Bronchial epithelial cell (primary cell): ENCODE results near the gene MATK. TPM values are rescaled to one million over a fixed set of nuclear protein-coding genes. Genes with fewer than 3 reads are reported as not detected.

Experiments
- DNase-seq: peaks from one replicate; pipeline ENCODE4 v3.0.0-alpha.2; 2010; ENCODE audit warnings: low read depth
- FAIRE-seq: peaks from 2 replicates; lab custom pipeline; 2011; peaks lifted over from hg19 to GRCh38; lab: Jason Lieb, UNC
- H3K27me3 ChIP-seq: 2 replicates; pipeline ENCODE4 v1.5.1; 2011; ENCODE audit warnings: low read length; ENCODE audit not compliant: control insufficient read depth, insufficient read depth
- H3K36me3 ChIP-seq: 2 replicates; pipeline ENCODE4 v1.5.1; 2011; ENCODE audit warnings: low read length; ENCODE audit not compliant: control insufficient read depth, insufficient read depth
- H3K4me3 ChIP-seq: 2 replicates; pipeline ENCODE4 v1.5.1; 2011; ENCODE audit warnings: mild to moderate bottlenecking, low read depth, low read length, control low read depth
- CTCF ChIP-seq: IDR thresholded peaks from 2 replicates; pipeline ENCODE4 v1.5.1; 2011; ENCODE audit warnings: mild to moderate bottlenecking, moderate library complexity, low read length, control low read depth, inconsistent platforms; ENCODE audit not compliant: insufficient read depth, severe bottlenecking
- total RNA-seq: library from RNA; depleted of rRNA; stranded (reverse); fragments of >200 nt; gene quantifications from 2 replicates; pipeline ENCODE4 v1.2.1, GENCODE V29; 2014

Gene MATK
- total RNA-seq, 1 donor from 2014 or later, result not detected

GRCh38 chr19:3788996-3789778 lies 3.0 kb upstream of the MATK start:
- TF ChIP-seq CTCF, result no peak
- H3K4me3 ChIP-seq, result no peak overlapping the region
- no peak for FAIRE-seq
- no peak for DNase-seq
- H3K27me3 ChIP-seq, result peaks cover 2% of the 10 kb centered on the region
- no peaks in the 10 kb centered on the region for H3K36me3 ChIP-seq

- TF ChIP-seq CTCF, result no peak
- Histone ChIP-seq H3K27me3 (peaks cover 2% of the 10 kb centered on the region), H3K36me3 (no peaks in the 10 kb centered on the region), H3K4me3 (no peak overlapping the region)
- FAIRE-seq (no peak), DNase-seq (no peak)
These were observed 687 bp downstream of the MATK start for GRCh38 chr19:3785451-3785937.

DNA sequence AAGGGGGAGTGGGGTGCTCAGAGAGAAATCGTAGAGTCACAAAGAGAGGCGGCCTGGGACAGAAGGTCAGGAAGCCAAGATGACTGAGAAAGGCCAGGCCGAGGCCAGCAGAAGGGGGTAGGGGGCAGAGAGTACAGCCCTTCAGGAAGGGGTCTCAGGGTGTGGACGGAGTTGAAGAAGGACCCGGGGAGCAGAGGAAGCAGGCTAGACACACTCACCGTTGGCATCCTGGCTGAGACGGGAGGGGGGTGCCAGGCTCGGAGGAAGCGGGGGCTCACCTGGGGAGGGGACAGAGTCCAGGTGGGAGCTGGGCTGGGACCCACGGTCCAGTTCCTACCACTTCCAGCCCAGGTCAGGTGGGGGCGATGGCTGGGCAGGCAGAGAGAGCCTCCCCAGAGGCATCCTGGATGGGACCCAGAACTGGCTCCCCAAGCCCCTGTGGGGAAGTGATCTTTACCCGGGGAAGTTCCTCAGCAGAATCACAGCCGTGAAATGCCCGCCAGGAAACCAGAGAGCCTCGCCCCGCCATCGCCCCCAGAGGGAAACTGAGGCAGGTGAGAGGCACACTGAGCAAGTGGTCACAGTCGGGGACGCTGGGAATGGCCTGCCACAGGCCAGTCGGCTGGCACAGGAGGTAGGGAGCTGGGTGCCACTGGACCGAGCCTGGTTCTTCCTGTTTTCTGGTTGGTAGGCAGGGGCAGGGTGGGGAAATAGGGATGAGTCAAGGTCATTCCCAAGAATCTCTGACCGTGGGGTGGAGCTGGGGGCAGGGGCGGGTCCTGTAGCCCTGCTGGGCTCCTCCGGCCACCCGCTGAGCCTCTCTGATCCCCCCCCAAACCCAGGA lies 1.4 kb downstream of the MATK start:
- H3K4me3 ChIP-seq, result no peak overlapping the region
- H3K36me3 ChIP-seq, result no peaks in the 10 kb centered on the region
- FAIRE-seq (no peak), DNase-seq (no peak)
- TF ChIP-seq CTCF, result no peak
- H3K27me3 ChIP-seq, result peaks cover 2% of the 10 kb centered on the region

DNA sequence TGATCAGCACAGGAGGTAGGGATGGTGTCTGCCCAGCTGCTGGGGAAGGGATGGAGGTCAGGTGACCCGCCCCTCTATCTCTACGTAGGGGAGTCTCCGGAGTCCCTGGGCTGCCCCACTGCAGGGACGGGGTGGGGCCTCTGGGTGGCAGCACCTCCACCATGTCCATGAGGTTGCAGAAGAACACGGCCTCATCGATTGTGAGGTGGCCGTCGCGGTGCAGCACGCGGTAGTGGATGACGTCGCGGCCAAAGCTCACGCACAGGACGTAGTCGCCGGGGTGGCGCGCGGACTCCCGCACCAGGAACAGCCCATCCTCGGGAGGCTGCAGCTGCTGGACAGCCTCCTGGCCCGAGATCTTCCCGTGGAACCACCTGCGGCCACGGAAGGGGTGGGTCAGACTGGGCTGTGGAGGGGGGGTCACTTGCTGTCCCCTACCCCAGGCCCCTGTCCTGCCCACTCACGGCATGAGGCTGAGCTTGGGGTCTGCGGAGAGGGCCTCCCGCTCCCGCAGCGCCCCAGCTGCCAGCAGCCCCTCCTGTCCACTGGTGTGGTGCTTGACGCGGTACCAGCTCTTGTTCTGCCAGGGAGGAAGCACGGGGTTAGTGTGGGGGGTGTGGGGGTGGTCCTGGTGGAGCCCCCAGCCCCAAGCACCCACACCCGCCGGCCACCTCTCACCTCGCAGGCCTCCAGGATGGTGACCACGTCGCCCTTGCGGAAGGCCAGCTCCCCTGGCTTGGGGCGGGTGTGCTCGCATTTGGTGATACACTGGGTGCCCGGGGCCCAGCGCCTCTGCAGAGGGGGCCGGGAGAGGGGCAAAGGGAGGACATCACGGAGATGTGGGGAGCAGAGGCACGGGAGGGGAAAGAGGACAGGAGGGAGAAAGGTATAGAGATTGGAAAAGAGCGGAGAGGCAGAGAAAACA lies 2.3 kb downstream of the MATK start:
- DNase-seq (no peak), FAIRE-seq (no peak)
- no peak overlapping the region for H3K4me3 ChIP-seq
- peaks cover 2% of the 10 kb centered on the region for H3K27me3 ChIP-seq
- H3K36me3 ChIP-seq, result no peaks in the 10 kb centered on the region
- TF ChIP-seq CTCF, result no peak

- Histone ChIP-seq H3K4me3 (no peak overlapping the region), H3K27me3 (peaks cover 2% of the 10 kb centered on the region), H3K36me3 (no peaks in the 10 kb centered on the region)
- no peak for TF ChIP-seq CTCF
- no peak for DNase-seq
- no peak for FAIRE-seq
These were observed 3.3 kb downstream of the MATK start for GRCh38 chr19:3782903-3783302.
